ENCODE results near the gene KLK13. TPM values are rescaled to one million over a fixed set of nuclear protein-coding genes. Genes with fewer than 3 reads are reported as not detected.
A peak's percentile ranks its signal among the peaks of the same experiment; 100 is the strongest.

Gene KLK13
- total and polyA plus RNA-seq, 2 of the 13 experiments (the other 11 are each of a cell fraction or from before 2014, with no cell fraction given), result 0.09 TPM; not detected in 1

- TF ChIP-seq HCFC1 (IDR thresholded peaks at IDR 0.05; ENCODE audit: low read depth, low read length), result peak; percentile 98
- no peak for TF ChIP-seq LBX2 (CRISPR knock-in tag; IDR thresholded peaks at IDR 0.05; ENCODE audit: borderline replicate concordance)
- no peak for TF ChIP-seq ZNF513 (CRISPR knock-in tag; conservative IDR thresholded peaks at IDR 0.05)
- no peak for TF ChIP-seq PRPF4 (IDR thresholded peaks at IDR 0.05; ENCODE audit: low read depth, low read length, poor library complexity, severe bottlenecking)
- no peak for TF ChIP-seq KAT2B (IDR thresholded peaks at IDR 0.05; ENCODE audit: borderline replicate concordance, low read depth, low read length)
- no peak for TF ChIP-seq ZNF468 (CRISPR knock-in tag; IDR thresholded peaks at IDR 0.05)
- TF ChIP-seq PLRG1 (conservative IDR thresholded peaks at IDR 0.05), result no peak
- no peak for TF ChIP-seq ZNF441 (CRISPR knock-in tag; IDR thresholded peaks at IDR 0.05; ENCODE audit: borderline replicate concordance)
- no peak for TF ChIP-seq ZBTB37 (CRISPR knock-in tag; IDR thresholded peaks at IDR 0.05)
- peak; percentile 56 for TF ChIP-seq MNT (IDR thresholded peaks at IDR 0.05)
- TF ChIP-seq THAP9 (CRISPR knock-in tag; IDR thresholded peaks at IDR 0.05; ENCODE audit: borderline replicate concordance), result no peak; the same call in 1 of the 2 replicates
- TF ChIP-seq CEBPZ (IDR thresholded peaks at IDR 0.05; ENCODE audit: low read length), result no peak
- TF ChIP-seq TBX3 (IDR thresholded peaks at IDR 0.05; ENCODE audit: borderline replicate concordance), result no peak
- peak; percentile 70; the same call in 1 of the 2 replicates for TF ChIP-seq ZNF788 (CRISPR knock-in tag; IDR thresholded peaks at IDR 0.05; ENCODE audit: borderline replicate concordance)
- no peak for TF ChIP-seq PAX8 (CRISPR knock-in tag; IDR thresholded peaks at IDR 0.05; ENCODE audit: borderline replicate concordance)
These were observed 43.3 kb upstream of the KLK13 start, which contains the start of gene CTU1 (continued) for GRCh38 chr19:51108066-51108804.
